H1 (cell line): Measurements from ENCODE around the gene PGPEP1. TPM values are rescaled to one million over a fixed set of nuclear protein-coding genes. Genes with fewer than 3 reads are reported as not detected.

Source experiments
- CTCF ChIA-PET: fragments of 300-600 bp; sonication (Branson Sonifier 250); formaldehyde crosslinking; loops from one replicate; lab custom pipeline; 2021; ENCODE audit not compliant: partially characterized antibody; lab: Charles Lee
- POLR2A ChIA-PET: fragments of 300-600 bp; sonication (Branson Sonifier 250); formaldehyde crosslinking; loops from one replicate; lab custom pipeline; 2021; ENCODE audit warnings: inconsistent platforms; ENCODE audit not compliant: partially characterized antibody; lab: Charles Lee
- DNase-seq, 2 experiments: peaks; one replicate each; pipeline versions ENCODE4 v3.0.0 to v3.0.0-alpha.2; 2010 to 2022; ENCODE audit warnings: low spot score in 2 of 2, low read depth in 1 of 2, mixed read lengths in 1 of 2
- FAIRE-seq: peaks from 2 replicates; lab custom pipeline; 2011; peaks lifted over from hg19 to GRCh38; lab: Jason Lieb, UNC
- H2AFZ ChIP-seq: 2 replicates; pipeline ENCODE4 v1.8.1; 2012; ENCODE audit warnings: low read length, inconsistent platforms
- H2AK5ac ChIP-seq: 2 replicates; pipeline ENCODE4 v1.6.1; 2013; ENCODE audit warnings: low read depth, low read length
- H2BK120ac ChIP-seq: replicated peaks from 2 replicates; pipeline ENCODE3; 2013; ENCODE audit warnings: low read depth, low read length, inconsistent platforms
- H2BK12ac ChIP-seq: 2 replicates; pipeline ENCODE4 v1.6.1; 2013; ENCODE audit warnings: low read depth, low read length
- H2BK15ac ChIP-seq: 2 replicates; pipeline ENCODE4 v1.6.1; 2013; ENCODE audit warnings: low read length
- H2BK20ac ChIP-seq: 2 replicates; pipeline ENCODE4 v1.6.1; 2013; ENCODE audit warnings: low read length
- H2BK5ac ChIP-seq: 2 replicates; pipeline ENCODE4 v1.6.1; 2013; ENCODE audit warnings: low read depth, low read length
- H3K14ac ChIP-seq: 2 replicates; pipeline ENCODE4 v1.6.1; 2013; ENCODE audit warnings: inconsistent platforms; ENCODE audit not compliant: insufficient read length
- H3K18ac ChIP-seq: 2 replicates; pipeline ENCODE4 v1.6.1; 2013; ENCODE audit warnings: low read length; ENCODE audit errors: extremely low read depth
- H3K23ac ChIP-seq: 2 replicates; pipeline ENCODE4 v1.6.1; 2013; ENCODE audit warnings: inconsistent platforms; ENCODE audit not compliant: insufficient read length
- H3K23me2 ChIP-seq: 2 replicates; pipeline ENCODE4 v1.6.1; 2013; ENCODE audit warnings: low read depth, low read length
- H3K27ac ChIP-seq: 2 replicates; pipeline ENCODE4 v1.6.1; 2011; ENCODE audit warnings: low read depth, low read length, inconsistent platforms
- H3K27me3 ChIP-seq, 4 experiments: replicated peaks in 1 of 4; 1 replicate in 1 of 4; 2 replicates in 3 of 4; pipeline versions ENCODE4 v1.6.1 to v1.8.1; 2011 to 2013; ENCODE audit warnings: low read length in 3 of 4, mild to moderate bottlenecking in 3 of 4, inconsistent platforms in 2 of 4, mixed read lengths in 2 of 4, moderate library complexity in 1 of 4; ENCODE audit not compliant: control insufficient read depth in 3 of 4, insufficient read depth in 3 of 4; ENCODE audit errors: extremely low read depth in 1 of 4
- H3K36me3 ChIP-seq, 4 experiments: 2 replicates each; pipeline versions ENCODE4 v1.6.1 to v1.8.1; 2011 to 2013; ENCODE audit warnings: mild to moderate bottlenecking in 4 of 4, low read length in 3 of 4, moderate library complexity in 2 of 4, control low read depth in 1 of 4, inconsistent platforms in 1 of 4; ENCODE audit not compliant: insufficient read depth in 4 of 4, control insufficient read depth in 2 of 4
- H3K4ac ChIP-seq: replicated peaks from 2 replicates; pipeline ENCODE3; 2013; ENCODE audit warnings: low read length, low read depth, mixed read lengths, inconsistent platforms; ENCODE audit not compliant: insufficient read length
- H3K4me1 ChIP-seq, 4 experiments: replicated peaks in 1 of 4; 1 replicate in 1 of 4; 2 replicates in 3 of 4; pipeline versions ENCODE4 v1.6.1 to v1.8.1; 2011 to 2013; ENCODE audit warnings: low read length in 3 of 4, inconsistent platforms in 2 of 4, mixed read lengths in 1 of 4; ENCODE audit not compliant: insufficient read depth in 4 of 4, control insufficient read depth in 3 of 4
- H3K4me2 ChIP-seq, 2 experiments: 2 replicates each; pipeline versions ENCODE4 v1.6.1 to v1.8.1; 2011 to 2013; ENCODE audit warnings: low read depth in 2 of 2, low read length in 2 of 2, control low read depth in 1 of 2, inconsistent platforms in 1 of 2, mild to moderate bottlenecking in 1 of 2; ENCODE audit not compliant: insufficient read depth in 1 of 2
- H3K4me3 ChIP-seq, 4 experiments: fragments of 200-600, 300-600 bp in 1 of 4; sonication (generic), shearing (Covaris generic), sonication (Bioruptor Twin) in 1 of 4; 2 replicates each; pipeline versions ENCODE4 v1.5.1 to v1.8.1; 2011 to 2016; ENCODE audit warnings: low read length in 4 of 4, low read depth in 3 of 4, control low read depth in 2 of 4, inconsistent platforms in 2 of 4, mild to moderate bottlenecking in 2 of 4, mixed read lengths in 1 of 4, moderate library complexity in 1 of 4; ENCODE audit not compliant: insufficient read depth in 2 of 4; ENCODE audit errors: extremely low read depth in 1 of 4
- H3K56ac ChIP-seq: replicated peaks from 2 replicates; pipeline ENCODE3; 2013; ENCODE audit warnings: low read depth, mild to moderate bottlenecking, mixed read lengths, low read length, inconsistent platforms; ENCODE audit not compliant: insufficient read length
- H3K79me1 ChIP-seq: 2 replicates; pipeline ENCODE4 v1.6.1; 2013; ENCODE audit warnings: low read depth, low read length, control low read depth
- H3K79me2 ChIP-seq, 2 experiments: 2 replicates each; pipeline versions ENCODE4 v1.6.1 to v1.8.1; 2012 to 2013; ENCODE audit warnings: low read length in 2 of 2, mild to moderate bottlenecking in 2 of 2, inconsistent platforms in 1 of 2; ENCODE audit not compliant: insufficient read depth in 2 of 2, control insufficient read depth in 1 of 2
- H3K9ac ChIP-seq, 4 experiments: replicated peaks in 1 of 4; 1 replicate in 1 of 4; 2 replicates in 3 of 4; pipeline versions ENCODE4 v1.6.1 to v1.8.1; 2011 to 2013; ENCODE audit warnings: low read depth in 3 of 4, low read length in 3 of 4, control low read depth in 2 of 4, mild to moderate bottlenecking in 2 of 4, moderate library complexity in 2 of 4, inconsistent platforms in 1 of 4; ENCODE audit errors: extremely low read depth in 1 of 4
- H3K9me3 ChIP-seq, 2 experiments: 2 replicates each; pipeline versions ENCODE4 v1.6.1 to v1.8.1; 2012 to 2013; ENCODE audit warnings: mild to moderate bottlenecking in 2 of 2, moderate library complexity in 2 of 2, control low read depth in 1 of 2, inconsistent platforms in 1 of 2, low read depth in 1 of 2, low read length in 1 of 2, mixed read lengths in 1 of 2; ENCODE audit not compliant: insufficient read depth in 2 of 2
- H4K20me1 ChIP-seq, 2 experiments: replicated peaks in 1 of 2; 2 replicates each; pipeline versions ENCODE3 to v1.8.1; 2011 to 2013; ENCODE audit warnings: inconsistent platforms in 2 of 2, low read length in 2 of 2, mild to moderate bottlenecking in 1 of 2; ENCODE audit not compliant: insufficient read depth in 2 of 2, control insufficient read depth in 1 of 2
- H4K5ac ChIP-seq: 2 replicates; pipeline ENCODE4 v1.6.1; 2013; ENCODE audit warnings: low read length, low read depth, mixed read lengths, inconsistent platforms; ENCODE audit not compliant: insufficient read length
- H4K8ac ChIP-seq: 2 replicates; pipeline ENCODE4 v1.8.0; 2013; ENCODE audit warnings: mild to moderate bottlenecking, moderate library complexity, low read length, inconsistent platforms; ENCODE audit not compliant: insufficient read depth; ENCODE audit errors: extremely low read depth
- H4K91ac ChIP-seq: replicated peaks from 2 replicates; pipeline ENCODE3; 2013; ENCODE audit warnings: low read length, mixed read lengths, inconsistent platforms; ENCODE audit not compliant: insufficient read length
- ATF3 ChIP-seq: IDR thresholded peaks from 2 replicates; pipeline ENCODE4 v1.6.1; 2011; ENCODE audit warnings: low read depth, mild to moderate bottlenecking, low read length; ENCODE audit not compliant: insufficient read depth
- CBX5 ChIP-seq: fragments of 300-800, 300-1000 bp; sonication (generic); IDR thresholded peaks from 2 replicates; pipeline ENCODE4 v1.7.1; 2016; ENCODE audit warnings: antibody characterized with exemption, low read length, low read depth
- CREB1 ChIP-seq: IDR thresholded peaks from 2 replicates; pipeline ENCODE4 v1.6.1; 2012; ENCODE audit warnings: inconsistent platforms
- EGR1 ChIP-seq: IDR thresholded peaks from 2 replicates; pipeline ENCODE4 v1.6.1; 2011; ENCODE audit warnings: low read depth, low read length, borderline replicate concordance
- EP300 ChIP-seq, 2 experiments: IDR thresholded peaks; 1 replicate in 1 of 2; 2 replicates in 1 of 2; pipeline ENCODE4 v1.6.1; 2011 to 2012; ENCODE audit warnings: low read depth in 2 of 2, low read length in 2 of 2, mild to moderate bottlenecking in 2 of 2, borderline replicate concordance in 1 of 2, inconsistent platforms in 1 of 2, moderate library complexity in 1 of 2
- EZH2 ChIP-seq: fragments of 200-600 bp; sonication (generic); IDR thresholded peaks from 2 replicates; pipeline ENCODE4 v1.7.1; 2012; ENCODE audit warnings: low read depth, mild to moderate bottlenecking, moderate library complexity, low read length, inconsistent platforms; ENCODE audit not compliant: severe bottlenecking
- POU5F1 ChIP-seq: IDR thresholded peaks from 2 replicates; pipeline ENCODE4 v1.6.1; 2011; ENCODE audit warnings: low read depth, mild to moderate bottlenecking, low read length, moderate library complexity
- RBBP5 ChIP-seq: IDR thresholded peaks from 2 replicates; pipeline ENCODE4 v1.7.1; 2012; ENCODE audit warnings: low read depth, mild to moderate bottlenecking, inconsistent platforms, low read length, moderate library complexity, borderline replicate concordance
- RNF2 ChIP-seq: fragments of 200-900, 300-1000 bp; sonication (generic); IDR thresholded peaks from 2 replicates; pipeline ENCODE4 v1.7.1; 2016; ENCODE audit warnings: borderline replicate concordance, low read depth, mild to moderate bottlenecking, antibody characterized with exemption, low read length; ENCODE audit not compliant: poor library complexity, severe bottlenecking; ENCODE audit errors: missing control alignments
- SP1 ChIP-seq: IDR thresholded peaks from 2 replicates; pipeline ENCODE4 v1.6.1; 2011; ENCODE audit warnings: low read depth, low read length
- SRF ChIP-seq: IDR thresholded peaks from 2 replicates; pipeline ENCODE4 v1.6.1; 2011; ENCODE audit warnings: mild to moderate bottlenecking, low read depth, low read length, moderate library complexity
- TAF1 ChIP-seq: IDR thresholded peaks from 2 replicates; pipeline ENCODE4 v1.6.1; 2011; ENCODE audit warnings: mild to moderate bottlenecking, low read depth, low read length
- YY1 ChIP-seq: IDR thresholded peaks from 2 replicates; pipeline ENCODE4 v1.6.1; 2011; ENCODE audit warnings: low read depth, mild to moderate bottlenecking, low read length
- WGBS, 2 experiments: shearing (Covaris generic) in 1 of 2; methylation state at CpG; one replicate each; pipeline versions ENCODE4 v1.1.6 to v1.1.7; 2013 to 2015; ENCODE audit warnings: low lambda C conversion rate in 2 of 2, mixed read lengths in 2 of 2, inconsistent platforms in 1 of 2, low coverage in 1 of 2, missing lambda C conversion rate in 1 of 2; ENCODE audit not compliant: insufficient replicate concordance in 2 of 2, insufficient coverage in 1 of 2, insufficient read length in 1 of 2; ENCODE audit errors: extremely low coverage in 1 of 2, missing lambda C conversion rate in 1 of 2; 5-methylcytosine and 5-hydroxymethylcytosine counted together
- polyA plus RNA-seq, 7 experiments: library from polyadenylated mRNA; depleted of rRNA in 3 of 7; stranded (reverse) in 5 of 7; unstranded in 2 of 7; fragments of >200 nt in 5 of 7; fragments of 200-250 nt in 2 of 7; gene quantifications; 1 replicate in 5 of 7; 2 replicates in 1 of 7; 4 replicates in 1 of 7; pipeline versions ENCODE4 v1.2.1 to v1.2.3, GENCODE V29; 2011 to 2013; ENCODE audit warnings: missing spikeins in 2 of 7, mixed read lengths in 2 of 7
- total RNA-seq: library from RNA; stranded (reverse); fragmentation: NEBNext Ultra II Directional; extraction: Animal tissue kit (Norgen Biotek cat#: 25700); gene quantifications from 2 replicates; pipeline ENCODE4 v1.2.1, GENCODE V29; 2021

Gene PGPEP1
- total and polyA plus RNA-seq, 2 of the 8 experiments (the other 6 are each of a cell fraction or from before 2014, with no cell fraction given), result 17.0 to 33.4 TPM

- no peaks in the 10 kb centered on the region for H3K9me3 ChIP-seq
- H4K8ac ChIP-seq, result no peak overlapping the region
- 84% methylated on average over 9 of the region's 9 CpGs; no CpG with 5 or more reads in 1 of the 2 experiments for WGBS, 2 experiments
- H2BK12ac ChIP-seq, result no peak overlapping the region
- H3K79me1 ChIP-seq, result peaks cover 17% of the 10 kb centered on the region
- H3K4me3 ChIP-seq, result peak overlapping the region; percentile 70 to 82 (median 78)
- peaks cover 0 to 7% (median 0%) of the 10 kb centered on the region in 4 experiments; a peak in 2 of 8 replicates for H3K36me3 ChIP-seq
- no peak overlapping the region for H2AK5ac ChIP-seq
- no peak for FAIRE-seq
- no peaks in the 10 kb centered on the region for H3K27me3 ChIP-seq
- no peak for DNase-seq
- no peak overlapping the region for H2AFZ ChIP-seq
- H3K4me1 ChIP-seq, result peaks cover 6 to 9% (median 7%) of the 10 kb centered on the region in 4 experiments
- H3K14ac ChIP-seq, result no peak overlapping the region
- H3K18ac ChIP-seq, result no peak overlapping the region
- POLR2A ChIA-PET, result interaction anchor here (0.6 to 13.8 kb wide), 22 partner anchors 9 to 223 kb away, joined by 3 to 200 read pairs (median 4); partner anchors contain the start of genes GDF15, IQCN and JUND
- no peak overlapping the region for H3K4ac ChIP-seq
- no peak overlapping the region for H4K91ac ChIP-seq
- H3K79me2 ChIP-seq, result peaks cover 20 to 45% of the 10 kb centered on the region in 2 experiments
- no peak overlapping the region for H3K27ac ChIP-seq
- peaks cover 6 to 15% of the 10 kb centered on the region in 2 experiments for H4K20me1 ChIP-seq
- no peaks in the 10 kb centered on the region for H3K23me2 ChIP-seq
- no peak overlapping the region for H3K23ac ChIP-seq
- H2BK15ac ChIP-seq, result no peak overlapping the region
- H4K5ac ChIP-seq, result no peak overlapping the region
- no peak overlapping the region for H2BK20ac ChIP-seq
- H3K4me2 ChIP-seq, result peak overlapping the region; percentile 69 to 74
- H3K9ac ChIP-seq, result peak overlapping the region in 3 of 4 experiments; percentile 41 to 91 (median 89); a peak in 3 of 7 replicates
- H3K56ac ChIP-seq, result no peak overlapping the region
- no peak overlapping the region for H2BK120ac ChIP-seq
- CTCF ChIA-PET, result interaction anchor here (0.7 to 13.7 kb wide), 21 partner anchors 10 to 325 kb away, joined by 3 to 242 read pairs (median 3); partner anchors contain the start of genes IQCN, JUND and SSBP4
- no peak overlapping the region for H2BK5ac ChIP-seq
- no peak for TF ChIP-seq SRF
- TF ChIP-seq ATF3, result no peak
- no peak for TF ChIP-seq TAF1
- TF ChIP-seq SP1, result no peak
- no peak for TF ChIP-seq CBX5
- no peak for TF ChIP-seq CREB1
- no peak for TF ChIP-seq RNF2
- TF ChIP-seq RBBP5, result no peak
- no peak for TF ChIP-seq EGR1
- no peak for TF ChIP-seq EP300 (IDR thresholded peaks at IDR 0.05; ENCODE audit: borderline replicate concordance in 1 of 2, low read depth in 2 of 2, low read length in 2 of 2)
- no peak for TF ChIP-seq EZH2
- no peak for TF ChIP-seq YY1
- no peak for TF ChIP-seq POU5F1
Observed at GRCh38 chr19:18321734-18322102, 18.7 kb upstream of the PGPEP1 start.
